AG10803 (cell line): ENCODE results near the gene MBNL2.

Source experiments
- DNase-seq: peaks from one replicate; pipeline ENCODE4 v3.0.0; 2010; ENCODE audit warnings: low read depth
- H3K4me3 ChIP-seq: 2 replicates; pipeline ENCODE4 v1.5.1; 2011; ENCODE audit warnings: mild to moderate bottlenecking, low read length, control low read depth
- CTCF ChIP-seq: conservative IDR thresholded peaks from 2 replicates; pipeline ENCODE4 v1.5.1; 2011; ENCODE audit warnings: mild to moderate bottlenecking, low read length, control low read depth, inconsistent platforms

The MBNL2 gene

GRCh38 chr13:97263160-97263559, 41.0 kb downstream of the MBNL2 start:
- no peak for TF ChIP-seq CTCF
- H3K4me3 ChIP-seq, result no peak overlapping the region
- no peak for DNase-seq

- no peak overlapping the region for H3K4me3 ChIP-seq
- TF ChIP-seq CTCF, result no peak
- DNase-seq, result no peak
Observed at GRCh38 chr13:97264663-97265062, 42.5 kb downstream of the MBNL2 start.

GRCh38 chr13:97266332-97266731, 44.2 kb downstream of the MBNL2 start:
- DNase-seq, result no peak
- TF ChIP-seq CTCF, result no peak
- no peak overlapping the region for H3K4me3 ChIP-seq

GRCh38 chr13:97266772-97267417, 44.8 kb downstream of the MBNL2 start:
- no peak overlapping the region for H3K4me3 ChIP-seq
- TF ChIP-seq CTCF, result no peak
- no peak for DNase-seq

GRCh38 chr13:97267418-97268059, 45.4 kb downstream of the MBNL2 start:
- DNase-seq, result no peak
- H3K4me3 ChIP-seq, result no peak overlapping the region
- no peak for TF ChIP-seq CTCF

GRCh38 chr13:97268772-97269171, 46.6 kb downstream of the MBNL2 start:
- DNase-seq, result no peak
- no peak for TF ChIP-seq CTCF
- no peak overlapping the region for H3K4me3 ChIP-seq

GRCh38 chr13:97269603-97270002, 47.5 kb downstream of the MBNL2 start:
- no peak for DNase-seq
- no peak for TF ChIP-seq CTCF
- no peak overlapping the region for H3K4me3 ChIP-seq
